Trophoblast cell (in vitro differentiated cells and primary cell): ENCODE measurements around the gene SPATA19.
A peak's percentile ranks its signal among the peaks of the same experiment; 100 is the strongest.

Experiments used
- DNase-seq, 2 donors: peaks; one replicate each; pipeline ENCODE4 v3.0.0-alpha.2; 2016
- H2AFZ ChIP-seq: 2 replicates; pipeline ENCODE4 v1.6.1; 2013; ENCODE audit warnings: low read length, moderate library complexity, mild to moderate bottlenecking; ENCODE audit not compliant: insufficient read depth, poor library complexity
- H2AK5ac ChIP-seq: 2 replicates; pipeline ENCODE4 v1.6.1; 2013; ENCODE audit warnings: mild to moderate bottlenecking, low read length
- H2BK120ac ChIP-seq: 2 replicates; pipeline ENCODE4 v1.6.1; 2013; ENCODE audit warnings: low read length, mild to moderate bottlenecking, moderate library complexity; ENCODE audit not compliant: insufficient read depth, poor library complexity
- H2BK12ac ChIP-seq: 2 replicates; pipeline ENCODE4 v1.6.1; 2013; ENCODE audit warnings: mild to moderate bottlenecking, low read length, moderate library complexity
- H2BK5ac ChIP-seq: 2 replicates; pipeline ENCODE4 v1.6.1; 2013; ENCODE audit warnings: low read length, low read depth, moderate library complexity, mild to moderate bottlenecking; ENCODE audit not compliant: poor library complexity
- H3K14ac ChIP-seq: 2 replicates; pipeline ENCODE4 v1.6.1; 2013; ENCODE audit warnings: mild to moderate bottlenecking, low read length
- H3K18ac ChIP-seq: 2 replicates; pipeline ENCODE4 v1.6.1; 2013; ENCODE audit warnings: mild to moderate bottlenecking, low read length
- H3K23ac ChIP-seq: 2 replicates; pipeline ENCODE4 v1.6.1; 2013; ENCODE audit warnings: low read length
- H3K27ac ChIP-seq: 2 replicates; pipeline ENCODE4 v1.5.1; 2013; ENCODE audit warnings: low read depth, mild to moderate bottlenecking, inconsistent platforms, low read length, moderate library complexity
- H3K27me3 ChIP-seq: 2 replicates; pipeline ENCODE4 v1.6.1; 2013; ENCODE audit warnings: inconsistent platforms, mild to moderate bottlenecking, low read length, moderate library complexity; ENCODE audit not compliant: insufficient read depth
- H3K36me3 ChIP-seq, 2 experiments: 1 replicate in 1 of 2; 2 replicates in 1 of 2; pipeline ENCODE4 v1.6.1; 2013; ENCODE audit warnings: low read length in 2 of 2, mild to moderate bottlenecking in 2 of 2, moderate library complexity in 1 of 2; ENCODE audit not compliant: insufficient read depth in 2 of 2, control insufficient read depth in 1 of 2
- H3K4ac ChIP-seq: 2 replicates; pipeline ENCODE4 v1.6.1; 2013; ENCODE audit warnings: low read depth, mild to moderate bottlenecking, low read length, moderate library complexity
- H3K4me1 ChIP-seq, 2 experiments: 1 replicate in 1 of 2; 2 replicates in 1 of 2; pipeline ENCODE4 v1.6.1; 2013; ENCODE audit warnings: low read length in 2 of 2, mild to moderate bottlenecking in 2 of 2, moderate library complexity in 1 of 2; ENCODE audit not compliant: insufficient read depth in 2 of 2, control insufficient read depth in 1 of 2
- H3K4me2 ChIP-seq: 2 replicates; pipeline ENCODE4 v1.6.1; 2013; ENCODE audit warnings: inconsistent platforms, mild to moderate bottlenecking, low read length, moderate library complexity
- H3K4me3 ChIP-seq: 2 replicates; pipeline ENCODE4 v1.5.1; 2013; ENCODE audit warnings: mild to moderate bottlenecking, low read depth, low read length, inconsistent platforms
- H3K79me1 ChIP-seq: one replicate; pipeline ENCODE4 v1.6.1; 2013; ENCODE audit warnings: low read length
- H3K79me2 ChIP-seq: 2 replicates; pipeline ENCODE4 v1.6.1; 2013; ENCODE audit warnings: low read length, mild to moderate bottlenecking; ENCODE audit not compliant: control insufficient read depth, insufficient read depth, poor library complexity
- H3K9ac ChIP-seq: 2 replicates; pipeline ENCODE4 v1.6.1; 2013; ENCODE audit warnings: mild to moderate bottlenecking, low read length
- H3K9me3 ChIP-seq: 2 replicates; pipeline ENCODE4 v1.6.1; 2013; ENCODE audit warnings: low read depth, mild to moderate bottlenecking, control low read depth, inconsistent platforms, low read length; ENCODE audit not compliant: insufficient read depth
- H4K12ac ChIP-seq: 2 replicates; pipeline ENCODE4 v1.6.1; 2013; ENCODE audit warnings: low read depth, mild to moderate bottlenecking, low read length, moderate library complexity
- H4K8ac ChIP-seq: 2 replicates; pipeline ENCODE4 v1.6.1; 2013; ENCODE audit warnings: low read depth, mild to moderate bottlenecking, low read length, moderate library complexity
- H4K91ac ChIP-seq: one replicate; pipeline ENCODE4 v1.6.1; 2013; ENCODE audit warnings: low read depth, mild to moderate bottlenecking, low read length, moderate library complexity
- WGBS: extraction: QIAGEN DNeasy Blood & Tissue Kit; methylation state at CpG from one replicate; pipeline ENCODE4 v1.1.7; 2013; ENCODE audit warnings: missing lambda C conversion rate; ENCODE audit not compliant: insufficient read length, insufficient coverage; ENCODE audit errors: extremely low coverage; 5-methylcytosine and 5-hydroxymethylcytosine counted together

SPATA19 gene

DNA sequence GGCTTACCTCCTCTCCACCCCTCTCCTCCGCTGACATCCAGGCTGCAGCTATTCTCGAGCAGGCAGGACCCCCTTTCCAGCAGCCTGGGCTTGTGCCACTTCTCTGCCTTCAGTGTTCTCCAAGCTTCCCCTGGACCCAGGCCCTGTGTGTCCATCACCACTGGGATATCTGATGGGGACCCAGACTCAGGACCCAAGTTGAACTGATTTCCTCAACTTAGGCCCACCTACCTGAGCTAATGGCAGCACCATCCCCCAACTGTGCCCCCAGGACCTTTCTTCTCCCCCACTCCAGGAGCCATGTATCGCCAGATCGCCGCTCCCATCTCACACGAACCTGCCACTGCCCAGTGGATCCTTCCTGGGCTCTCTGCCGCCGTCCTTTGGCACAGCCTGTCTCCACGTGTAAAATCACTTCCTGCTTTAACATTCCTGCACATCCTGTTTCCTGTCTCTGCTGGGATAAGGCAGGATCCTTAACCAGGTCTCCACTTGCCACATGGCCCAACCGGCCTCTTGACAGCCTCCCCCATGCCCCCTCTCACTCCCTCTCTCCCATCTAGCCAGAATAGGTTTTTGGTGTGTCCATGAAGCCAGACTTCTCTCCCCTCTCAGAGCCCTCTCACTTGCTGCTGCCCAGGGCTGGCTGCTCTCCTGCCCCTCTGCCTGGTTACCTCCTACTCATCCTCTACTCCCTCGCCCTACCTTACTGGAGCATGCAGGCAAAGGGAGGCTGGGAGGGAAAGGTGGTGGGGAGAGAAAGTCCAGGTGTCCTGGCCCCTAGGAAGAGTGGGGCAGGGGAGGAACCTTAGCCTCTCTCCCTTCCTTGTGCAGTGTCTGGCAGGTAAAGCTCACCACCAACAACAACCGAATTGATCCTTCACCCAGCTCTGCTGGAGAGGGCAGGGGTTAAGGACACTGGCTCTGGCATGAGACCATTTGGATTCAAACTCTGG, 9.4 kb downstream of the SPATA19 start:
- Histone ChIP-seq H3K9me3 (no peaks in the 10 kb centered on the region), H3K18ac (no peak overlapping the region), H3K79me2 (no peaks in the 10 kb centered on the region), H2BK12ac (no peak overlapping the region), H3K23ac (no peak overlapping the region), H2BK5ac (no peak overlapping the region), H3K27me3 (no peaks in the 10 kb centered on the region), H3K4ac (no peak overlapping the region), H3K4me2 (no peak overlapping the region), H3K14ac (no peak overlapping the region), H3K27ac (no peak overlapping the region), H3K79me1 (no peaks in the 10 kb centered on the region), H3K9ac (no peak overlapping the region), H4K91ac (no peak overlapping the region), H2AK5ac (no peak overlapping the region), H3K36me3 (no peaks in the 10 kb centered on the region), H3K4me1 (no peaks in the 10 kb centered on the region), H2BK120ac (no peak overlapping the region), H4K12ac (no peak overlapping the region), H2AFZ (no peak overlapping the region), H3K4me3 (no peak overlapping the region), H4K8ac (no peak overlapping the region)
- no peak for DNase-seq
- no CpG with 5 or more reads among the region's 12 CpGs for WGBS

DNA sequence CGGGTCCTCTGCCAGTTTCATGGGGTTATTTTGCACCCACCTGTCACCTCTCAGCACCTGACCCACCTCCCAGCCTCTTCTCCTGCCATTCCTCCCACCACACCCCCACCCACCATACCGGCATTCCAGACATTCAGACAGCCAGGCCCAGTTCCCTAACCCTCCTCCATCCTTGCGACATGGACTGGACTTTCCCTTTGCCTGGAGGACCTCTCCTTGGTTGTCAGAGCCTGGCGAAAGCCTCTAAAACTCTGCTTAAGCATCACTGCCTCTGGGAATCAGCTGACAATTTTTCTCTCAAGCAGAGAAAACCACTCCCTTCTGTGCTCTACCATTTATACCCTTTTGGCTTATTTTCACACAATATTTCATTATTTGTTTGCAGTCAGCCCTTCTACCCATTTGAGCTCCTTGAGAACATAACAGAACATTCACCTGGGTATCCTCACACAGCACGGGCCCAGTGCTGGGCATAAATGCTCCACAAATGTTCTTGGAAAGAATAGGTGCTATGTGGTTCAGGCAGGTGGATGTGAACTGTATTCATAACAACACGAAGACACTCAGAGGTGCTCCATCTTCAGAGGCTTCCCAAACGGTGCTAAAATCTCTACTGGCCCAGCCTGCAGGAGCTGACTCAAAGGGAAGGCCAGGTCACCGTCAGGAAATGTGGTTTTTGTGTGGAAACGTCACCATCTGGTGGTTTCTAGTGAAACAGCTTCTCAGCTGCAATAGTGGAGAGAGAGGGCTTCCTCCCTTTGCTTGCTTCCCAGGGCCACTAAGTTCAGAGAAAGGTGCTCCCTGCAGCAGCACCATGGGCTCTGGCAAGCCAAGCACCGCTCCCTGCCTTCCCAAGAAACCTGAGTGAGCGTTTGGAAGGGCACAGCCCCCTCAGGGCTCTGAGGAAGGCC, 10.4 kb downstream of the SPATA19 start:
- no peak overlapping the region for H2BK120ac ChIP-seq
- no peaks in the 10 kb centered on the region for H3K79me1 ChIP-seq
- H3K4me3 ChIP-seq, result no peak overlapping the region
- H2BK12ac ChIP-seq, result no peak overlapping the region
- whole genome bisulfite sequencing, result no CpG with 5 or more reads among the region's 11 CpGs
- no peak overlapping the region for H2BK5ac ChIP-seq
- DNase-seq, result peak; percentile 28 to 68
- H4K91ac ChIP-seq, result no peak overlapping the region
- H3K14ac ChIP-seq, result no peak overlapping the region
- no peak overlapping the region for H3K4me2 ChIP-seq
- H3K23ac ChIP-seq, result no peak overlapping the region
- no peak overlapping the region for H2AFZ ChIP-seq
- H3K27me3 ChIP-seq, result no peaks in the 10 kb centered on the region
- no peak overlapping the region for H4K8ac ChIP-seq
- H3K36me3 ChIP-seq, result no peaks in the 10 kb centered on the region
- H3K9ac ChIP-seq, result no peak overlapping the region
- no peaks in the 10 kb centered on the region for H3K79me2 ChIP-seq
- no peak overlapping the region for H3K27ac ChIP-seq
- H2AK5ac ChIP-seq, result no peak overlapping the region
- no peak overlapping the region for H3K4ac ChIP-seq
- no peak overlapping the region for H4K12ac ChIP-seq
- H3K4me1 ChIP-seq, result no peaks in the 10 kb centered on the region
- H3K9me3 ChIP-seq, result no peaks in the 10 kb centered on the region
- no peak overlapping the region for H3K18ac ChIP-seq

DNA sequence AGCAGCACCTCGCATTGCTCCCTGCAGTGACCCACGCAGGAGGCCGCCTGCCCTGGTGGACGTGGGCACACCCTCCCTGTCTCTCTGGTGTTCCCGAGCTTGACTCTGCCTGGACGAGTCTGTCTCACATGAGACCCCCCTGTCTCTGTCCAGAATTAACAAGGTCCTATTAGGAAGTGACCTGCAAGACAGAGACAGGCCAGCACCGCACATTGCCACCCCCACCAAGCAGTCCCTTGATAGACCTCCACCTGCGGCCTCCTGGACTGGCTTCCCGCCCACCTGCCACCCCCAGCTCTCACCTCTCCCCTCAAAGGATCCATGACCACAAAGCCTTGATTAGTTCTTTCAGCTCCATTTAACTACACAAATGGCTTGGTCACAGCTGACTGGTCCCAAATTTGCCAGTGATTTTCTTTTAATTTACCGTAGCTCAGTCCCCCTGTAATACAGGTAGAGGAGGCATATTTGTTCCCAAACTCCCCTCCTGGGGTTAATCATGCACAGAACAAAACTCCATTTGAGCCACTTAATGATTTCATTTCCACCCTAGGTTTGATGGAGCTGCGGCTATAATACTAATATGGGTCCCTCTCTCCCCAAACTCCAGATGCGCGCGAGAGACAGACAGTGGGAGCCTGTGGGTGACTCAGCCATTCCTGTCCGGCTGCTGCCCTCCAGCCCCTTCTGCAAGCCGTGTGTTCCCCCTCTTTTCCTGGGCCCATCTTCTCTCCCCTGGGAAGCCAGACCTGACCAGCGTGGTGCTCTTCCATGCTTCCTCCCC, 11.2 kb downstream of the SPATA19 start:
- no peak overlapping the region for H2BK5ac ChIP-seq
- DNase-seq, result no peak
- H3K36me3 ChIP-seq, result no peaks in the 10 kb centered on the region
- H3K79me1 ChIP-seq, result no peaks in the 10 kb centered on the region
- no peak overlapping the region for H3K27ac ChIP-seq
- H3K4ac ChIP-seq, result no peak overlapping the region
- no CpG with 5 or more reads among the region's 17 CpGs for WGBS
- H3K14ac ChIP-seq, result no peak overlapping the region
- no peak overlapping the region for H4K91ac ChIP-seq
- no peak overlapping the region for H3K18ac ChIP-seq
- H4K8ac ChIP-seq, result no peak overlapping the region
- H3K9ac ChIP-seq, result no peak overlapping the region
- H3K4me1 ChIP-seq, result no peaks in the 10 kb centered on the region
- no peaks in the 10 kb centered on the region for H3K9me3 ChIP-seq
- H3K79me2 ChIP-seq, result no peaks in the 10 kb centered on the region
- no peak overlapping the region for H2AK5ac ChIP-seq
- H3K23ac ChIP-seq, result no peak overlapping the region
- no peaks in the 10 kb centered on the region for H3K27me3 ChIP-seq
- no peak overlapping the region for H3K4me3 ChIP-seq
- no peak overlapping the region for H2BK12ac ChIP-seq
- no peak overlapping the region for H3K4me2 ChIP-seq
- H2BK120ac ChIP-seq, result no peak overlapping the region
- no peak overlapping the region for H4K12ac ChIP-seq
- no peak overlapping the region for H2AFZ ChIP-seq
